Testis (tissue), 3 donors: ENCODE data around the gene GREB1. TPM values are rescaled to one million over a fixed set of nuclear protein-coding genes. Genes with fewer than 3 reads are reported as not detected.

Source experiments
- DNase-seq: peaks from one replicate; pipeline ENCODE4 v3.0.0-alpha.2; 2019
- H3K27ac ChIP-seq, 2 donors: fragments of 200-600 bp; sonication (generic); one replicate each; pipeline ENCODE4 v1.5.1; 2019
- H3K27me3 ChIP-seq: fragments of 200-600 bp; sonication (generic); one replicate; pipeline ENCODE4 v1.5.1; 2019
- H3K36me3 ChIP-seq: fragments of 200-600 bp; sonication (generic); one replicate; pipeline ENCODE4 v1.5.1; 2017; ENCODE audit warnings: low read depth; ENCODE audit errors: missing control alignments
- H3K4me1 ChIP-seq: fragments of 200-600 bp; sonication (generic); one replicate; pipeline ENCODE4 v1.5.1; 2019
- H3K4me3 ChIP-seq, 2 donors: fragments of 200-600 bp; sonication (generic); one replicate each; pipeline ENCODE4 v1.5.1; 2017 to 2019
- H3K9me3 ChIP-seq: fragments of 200-600 bp; sonication (generic); one replicate; pipeline ENCODE4 v1.5.1; 2017
- CTCF ChIP-seq, 3 experiments: fragments of 450-650 bp in 2 of 3; fragments of 200-600 bp in 1 of 3; sonication (generic) in 1 of 3; IDR thresholded peaks; one replicate each; pipeline ENCODE4 v1.5.1; 2016 to 2019; ENCODE audit warnings: antibody characterized with exemption in 3 of 3, mild to moderate bottlenecking in 2 of 3, moderate library complexity in 1 of 3
- POLR2A ChIP-seq: fragments of 450-650 bp; IDR thresholded peaks from one replicate; pipeline ENCODE4 v1.6.1; 2017; ENCODE audit warnings: antibody characterized with exemption, mild to moderate bottlenecking, moderate library complexity
- WGBS, 2 donors: methylation state at CpG; one replicate each; pipeline ENCODE4 v1.1.5; 2018; 5-methylcytosine and 5-hydroxymethylcytosine counted together
- intact Hi-C: fragments of 100-400 bp; cut with DNase I; formaldehyde crosslinking; loops from one replicate; pipeline ENCODE4 v1.15.1; 2023; ENCODE audit warnings: low total_unique reads
- microRNA-seq, 2 donors: library from miRNA; unstranded; fragments of <30 nt; microRNA quantifications; one replicate each; pipeline ENCODE4, GENCODE V29; 2016; ENCODE audit warnings: borderline number of aligned reads in 2 of 2, borderline replicate concordance in 1 of 2
- polyA plus RNA-seq: library from polyadenylated mRNA; stranded (reverse); fragments of 350-450 nt; fragmentation: Illumina TruSeq; extraction: RNeasy Lipid Tissue Mini Kit (QIAGEN cat#74804); gene quantifications from one replicate; pipeline ENCODE4 v1.2.3, GENCODE V29; 2014; ENCODE audit warnings: low read depth, low replicate concordance; ENCODE audit not compliant: insufficient read depth
- small RNA-seq, 2 donors: library from RNA; depleted of rRNA; stranded (forward); fragments of <200 nt; gene quantifications; one replicate each; pipeline ENCODE3, GENCODE V24; 2016
- total RNA-seq, 2 donors: library from RNA; depleted of rRNA; stranded (reverse); fragments of >200 nt; gene quantifications; one replicate each; pipeline ENCODE4 v1.2.3, GENCODE V29; 2016

The GREB1 gene
- total and polyA plus RNA-seq, 3 donors from 2014 or later = 29.8 to 136 (median 91.0) TPM

GRCh38 chr2:11685906-11686470 is 152.1 kb downstream of the GREB1 start:
- no peak overlapping the region for H3K4me3 ChIP-seq
- TF ChIP-seq POLR2A = no peak
- TF ChIP-seq CTCF (IDR thresholded peaks at IDR 0.05) = no peak
- 92 to 96% methylated on average over 10 of the region's 10 CpGs for WGBS, 2 donors
- no peak for DNase-seq
- intact Hi-C loops = no loop called here
- H3K4me1 ChIP-seq = peaks cover 23% of the 10 kb centered on the region
- no peak overlapping the region for H3K27ac ChIP-seq
- H3K9me3 ChIP-seq = no peaks in the 10 kb centered on the region
- no peaks in the 10 kb centered on the region for H3K27me3 ChIP-seq
- no peaks in the 10 kb centered on the region for H3K36me3 ChIP-seq

- Histone ChIP-seq H3K4me3 (no peak overlapping the region), H3K27me3 (no peaks in the 10 kb centered on the region), H3K4me1 (peaks cover 13% of the 10 kb centered on the region), H3K27ac (peak overlapping the region in 1 of 2 donors; percentile 50), H3K36me3 (no peaks in the 10 kb centered on the region), H3K9me3 (no peaks in the 10 kb centered on the region)
- TF ChIP-seq POLR2A (no peak), CTCF (IDR thresholded peaks at IDR 0.05) (no peak)
- intact Hi-C loops = no loop called here
- WGBS, 2 donors = 71 to 83% methylated on average over 9 of the region's 9 CpGs
- no peak for DNase-seq
These were observed 153.9 kb downstream of the GREB1 start for GRCh38 chr2:11687736-11688135.

DNA sequence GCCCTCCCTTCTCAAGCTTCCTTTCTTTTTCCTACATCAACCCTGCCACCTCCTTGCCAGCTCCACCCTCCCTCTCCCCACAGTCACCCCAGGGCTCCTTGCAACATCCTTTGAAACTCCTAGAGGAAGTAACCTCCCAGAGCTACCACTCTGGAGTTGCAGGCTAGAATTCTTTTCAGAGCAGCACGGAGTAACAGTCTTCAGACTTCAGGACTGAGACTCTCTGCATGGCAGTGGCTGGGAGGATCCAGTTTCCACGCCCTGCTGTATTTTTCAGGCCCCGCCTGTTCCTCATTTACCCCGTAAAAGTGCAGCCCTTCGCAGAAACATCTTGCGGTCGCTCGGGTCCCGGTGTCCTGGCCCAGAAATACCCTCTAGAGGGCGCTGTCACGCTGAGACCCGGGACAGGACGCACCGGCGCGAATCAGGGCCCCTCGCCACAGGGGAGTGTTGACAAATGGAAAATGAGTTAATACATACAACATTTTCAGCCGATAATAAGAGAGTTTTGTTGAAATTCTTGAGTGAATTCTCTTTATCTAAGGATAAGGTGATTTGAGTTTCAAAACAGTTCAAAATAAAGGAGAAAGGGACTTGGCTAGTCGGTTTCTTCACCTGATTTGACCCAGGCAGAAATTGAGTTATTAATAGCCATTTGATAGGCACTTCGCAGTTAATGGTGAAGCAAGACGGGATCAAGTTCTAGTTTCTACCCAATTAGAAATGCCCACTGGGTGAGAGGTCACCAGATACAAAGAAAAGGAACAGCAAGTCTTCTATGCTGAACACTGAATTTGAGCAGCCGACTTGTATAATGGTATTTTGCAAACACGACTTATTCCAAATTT is 154.6 kb downstream of the GREB1 start:
- peaks cover 13% of the 10 kb centered on the region for H3K4me1 ChIP-seq
- peak overlapping the region; percentile 29 to 50 for H3K27ac ChIP-seq
- intact Hi-C loops = no loop called here
- no peaks in the 10 kb centered on the region for H3K27me3 ChIP-seq
- DNase-seq = peak; percentile 91
- no peaks in the 10 kb centered on the region for H3K9me3 ChIP-seq
- no peaks in the 10 kb centered on the region for H3K36me3 ChIP-seq
- TF ChIP-seq CTCF (IDR thresholded peaks at IDR 0.05) = peak; percentile 63 to 81 (median 76)
- TF ChIP-seq POLR2A = no peak
- 5 to 8% methylated on average over 23 of the region's 23 CpGs for WGBS, 2 donors
- H3K4me3 ChIP-seq = no peak overlapping the region

- intact Hi-C loops = loop anchor here (5.0 kb wide), 1 partner anchor 86 kb away; no protein-coding TSS in a partner anchor
- no peak for TF ChIP-seq CTCF (IDR thresholded peaks at IDR 0.05)
- no peak for TF ChIP-seq POLR2A
- Histone ChIP-seq H3K4me3 (no peak overlapping the region), H3K4me1 (peaks cover 13% of the 10 kb centered on the region), H3K27me3 (no peaks in the 10 kb centered on the region), H3K9me3 (no peaks in the 10 kb centered on the region), H3K27ac (no peak overlapping the region), H3K36me3 (no peaks in the 10 kb centered on the region)
- no peak for DNase-seq
- 76 to 87% methylated on average over 5 of the region's 5 CpGs for WGBS, 2 donors
These were observed 157.3 kb downstream of the GREB1 start for GRCh38 chr2:11691076-11691660.

Small RNAs within 50 kb of the gene (microRNA-seq; reads per million reads assigned to microRNA genes)
- 0 reads per million in 2 donors for gene MIR4429

Small RNAs within 50 kb of the gene (small RNA-seq; reads per million reads assigned to genes)
- 0 to 0.09 reads per million in 2 donors for gene MIR4429
- gene RN7SL674P = 0 reads per million in 2 donors
- 0 reads per million in 2 donors for gene RNA5SP84
- gene RNU2-13P = 0 reads per million in 2 donors

Other genes starting within 250 kb of the GREB1 start
- 10 to 100 TPM; 31.3 to 33.7 TPM for gene ROCK2, start 189.4 kb upstream of the GREB1 start, total RNA-seq
- 4.6 TPM for gene ROCK2, start 189.4 kb upstream of the GREB1 start, polyA plus RNA-seq
- 10 to 100 TPM; 15.7 to 24.3 TPM for gene E2F6, start 67.9 kb upstream of the GREB1 start, total RNA-seq
- gene E2F6, start 67.9 kb upstream of the GREB1 start, polyA plus RNA-seq = 20.2 TPM
- gene NTSR2, start 136.2 kb downstream of the GREB1 start, total RNA-seq = under 1 TPM; 0.47 to 0.68 TPM
- not detected for gene NTSR2, start 136.2 kb downstream of the GREB1 start, polyA plus RNA-seq
- gene LPIN1, start 212.6 kb downstream of the GREB1 start, total RNA-seq = 100 to 1,000 TPM in 1 of 2 donors, 10 to 100 TPM in 1; 90.0 to 198 TPM
- gene LPIN1, start 212.6 kb downstream of the GREB1 start, polyA plus RNA-seq = 169 TPM